Right lobe of liver (tissue), 4 donors: ENCODE measurements around the gene ACVR1.

Source experiments
- POLR2A ChIP-seq: fragments of 450-650 bp; IDR thresholded peaks from one replicate; pipeline ENCODE4 v1.6.1; 2017; ENCODE audit warnings: antibody characterized with exemption, mild to moderate bottlenecking
- TF ChIP-seq, protein P1 (sequence below), 4 donors: fragments of 200-600 bp in 3 of 4; fragments of 450-650 bp in 1 of 4; IDR thresholded peaks; one replicate each; pipeline versions ENCODE4 v1.5.1 to v1.8.0; 2016 to 2022; ENCODE audit warnings: antibody characterized with exemption in 4 of 4, mild to moderate bottlenecking in 2 of 4
- donor health status: DM: no; HTN: no; CAD: no.
- donor health status: DM: no; HTN: no; CAD: no.
- donor health status: DM: no; HTN: yes; CAD: no.

DNA sequence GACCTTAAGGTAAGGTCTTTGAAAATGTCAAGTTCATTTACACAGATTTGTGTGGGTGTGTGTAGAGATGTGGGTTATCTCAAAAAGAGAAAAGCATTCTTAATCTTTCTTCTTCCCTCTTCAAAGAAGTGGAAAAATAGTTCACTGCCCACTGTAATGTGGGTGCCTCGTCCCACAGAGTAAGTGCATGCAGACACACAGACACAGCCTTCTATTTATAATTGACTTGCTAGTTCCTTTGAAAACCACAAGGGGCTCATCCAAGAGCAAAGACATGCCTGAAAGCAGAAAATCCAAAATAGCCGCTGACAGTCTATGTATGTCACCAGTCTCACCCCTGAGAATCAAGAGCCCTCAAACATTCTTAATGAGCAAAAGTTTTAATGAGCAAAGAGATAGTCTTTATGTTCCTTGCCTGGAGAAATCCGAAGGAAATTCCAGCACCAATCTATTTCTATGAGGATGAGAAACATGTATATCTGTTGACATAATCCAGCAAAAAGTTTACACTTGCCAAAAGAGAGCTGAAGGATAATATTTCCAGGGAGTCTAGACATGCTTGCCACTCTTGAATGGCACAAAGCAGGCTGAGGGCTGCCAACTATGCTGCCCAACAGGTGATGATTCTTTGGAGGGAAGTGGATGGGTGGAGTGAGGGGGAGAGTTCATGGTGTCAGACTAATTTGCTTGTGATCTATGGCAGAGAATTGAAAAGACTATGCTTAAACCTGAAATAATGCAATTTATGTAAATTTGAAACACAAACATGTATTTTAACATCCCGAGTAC is 93.9 kb downstream of the ACVR1 start:
- TF ChIP-seq, protein P1, sequence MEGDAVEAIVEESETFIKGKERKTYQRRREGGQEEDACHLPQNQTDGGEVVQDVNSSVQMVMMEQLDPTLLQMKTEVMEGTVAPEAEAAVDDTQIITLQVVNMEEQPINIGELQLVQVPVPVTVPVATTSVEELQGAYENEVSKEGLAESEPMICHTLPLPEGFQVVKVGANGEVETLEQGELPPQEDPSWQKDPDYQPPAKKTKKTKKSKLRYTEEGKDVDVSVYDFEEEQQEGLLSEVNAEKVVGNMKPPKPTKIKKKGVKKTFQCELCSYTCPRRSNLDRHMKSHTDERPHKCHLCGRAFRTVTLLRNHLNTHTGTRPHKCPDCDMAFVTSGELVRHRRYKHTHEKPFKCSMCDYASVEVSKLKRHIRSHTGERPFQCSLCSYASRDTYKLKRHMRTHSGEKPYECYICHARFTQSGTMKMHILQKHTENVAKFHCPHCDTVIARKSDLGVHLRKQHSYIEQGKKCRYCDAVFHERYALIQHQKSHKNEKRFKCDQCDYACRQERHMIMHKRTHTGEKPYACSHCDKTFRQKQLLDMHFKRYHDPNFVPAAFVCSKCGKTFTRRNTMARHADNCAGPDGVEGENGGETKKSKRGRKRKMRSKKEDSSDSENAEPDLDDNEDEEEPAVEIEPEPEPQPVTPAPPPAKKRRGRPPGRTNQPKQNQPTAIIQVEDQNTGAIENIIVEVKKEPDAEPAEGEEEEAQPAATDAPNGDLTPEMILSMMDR (IDR thresholded peaks at IDR 0.05) = peak in 2 of 4 donors; percentile 17 to 30
- no peak for TF ChIP-seq POLR2A
